Kidney epithelial cell (primary cell): Measurements from ENCODE around the gene IFNGR1. TPM values are rescaled to one million over a fixed set of nuclear protein-coding genes. Genes with fewer than 3 reads are reported as not detected.

ENCODE experiments used
- DNase-seq: peaks from one replicate; pipeline ENCODE4 v3.0.0-alpha.2; 2010; ENCODE audit warnings: low read depth
- H3K27me3 ChIP-seq: 2 replicates; pipeline ENCODE4 v1.6.0; 2011; ENCODE audit warnings: low read length; ENCODE audit not compliant: control insufficient read depth, insufficient read depth
- H3K36me3 ChIP-seq: 2 replicates; pipeline ENCODE4 v1.5.1; 2011; ENCODE audit warnings: low read length; ENCODE audit not compliant: control insufficient read depth, insufficient read depth
- H3K4me3 ChIP-seq: 2 replicates; pipeline ENCODE4 v1.5.1; 2011; ENCODE audit warnings: low read depth, mild to moderate bottlenecking, control low read depth, low read length
- total RNA-seq: library from RNA; depleted of rRNA; stranded (reverse); fragments of >200 nt; gene quantifications from 2 replicates; pipeline ENCODE4 v1.2.3, GENCODE V29; 2015
- TF ChIP-seq, protein P1 (sequence below): IDR thresholded peaks from 2 replicates; pipeline ENCODE4 v1.5.1; 2011; ENCODE audit warnings: mild to moderate bottlenecking, moderate library complexity, low read length, control low read depth, inconsistent platforms; ENCODE audit not compliant: insufficient read depth, poor library complexity, severe bottlenecking

IFNGR1 gene
- total RNA-seq, 1 donor from 2014 or later = 55.6 TPM

- Histone ChIP-seq H3K36me3 (no peaks in the 10 kb centered on the region), H3K27me3 (no peaks in the 10 kb centered on the region), H3K4me3 (no peak overlapping the region)
- DNase-seq = no peak
- TF ChIP-seq, protein P1, sequence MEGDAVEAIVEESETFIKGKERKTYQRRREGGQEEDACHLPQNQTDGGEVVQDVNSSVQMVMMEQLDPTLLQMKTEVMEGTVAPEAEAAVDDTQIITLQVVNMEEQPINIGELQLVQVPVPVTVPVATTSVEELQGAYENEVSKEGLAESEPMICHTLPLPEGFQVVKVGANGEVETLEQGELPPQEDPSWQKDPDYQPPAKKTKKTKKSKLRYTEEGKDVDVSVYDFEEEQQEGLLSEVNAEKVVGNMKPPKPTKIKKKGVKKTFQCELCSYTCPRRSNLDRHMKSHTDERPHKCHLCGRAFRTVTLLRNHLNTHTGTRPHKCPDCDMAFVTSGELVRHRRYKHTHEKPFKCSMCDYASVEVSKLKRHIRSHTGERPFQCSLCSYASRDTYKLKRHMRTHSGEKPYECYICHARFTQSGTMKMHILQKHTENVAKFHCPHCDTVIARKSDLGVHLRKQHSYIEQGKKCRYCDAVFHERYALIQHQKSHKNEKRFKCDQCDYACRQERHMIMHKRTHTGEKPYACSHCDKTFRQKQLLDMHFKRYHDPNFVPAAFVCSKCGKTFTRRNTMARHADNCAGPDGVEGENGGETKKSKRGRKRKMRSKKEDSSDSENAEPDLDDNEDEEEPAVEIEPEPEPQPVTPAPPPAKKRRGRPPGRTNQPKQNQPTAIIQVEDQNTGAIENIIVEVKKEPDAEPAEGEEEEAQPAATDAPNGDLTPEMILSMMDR = no peak
Measured at GRCh38 chr6:137224799-137225198, 5.6 kb upstream of the IFNGR1 start.

GRCh38 chr6:137223370-137224131 lies 4.4 kb upstream of the IFNGR1 start:
- no peaks in the 10 kb centered on the region for H3K27me3 ChIP-seq
- H3K4me3 ChIP-seq = no peak overlapping the region
- H3K36me3 ChIP-seq = no peaks in the 10 kb centered on the region
- TF ChIP-seq, protein P1 = no peak
- no peak for DNase-seq

DNA sequence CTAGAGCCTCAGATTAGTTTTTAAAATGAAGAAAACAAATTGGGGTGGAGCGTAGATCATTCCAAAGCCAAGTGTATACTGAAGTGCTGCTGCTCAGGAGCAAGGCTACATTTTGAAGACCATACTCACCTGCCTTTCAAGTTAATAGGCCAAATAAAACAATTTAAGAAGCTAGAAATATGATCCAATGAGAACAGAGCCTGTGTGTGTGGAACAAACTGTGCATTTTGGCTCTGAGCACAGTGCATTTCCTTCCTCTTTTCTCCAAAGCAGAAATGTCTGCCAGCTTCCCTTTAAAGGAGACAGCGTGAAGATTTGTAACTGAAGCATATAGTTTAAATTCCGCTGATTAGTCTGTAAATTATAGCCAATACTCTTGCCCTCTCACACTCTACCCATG lies 3.2 kb upstream of the IFNGR1 start:
- H3K27me3 ChIP-seq = no peaks in the 10 kb centered on the region
- no peaks in the 10 kb centered on the region for H3K36me3 ChIP-seq
- TF ChIP-seq, protein P1 = no peak
- no peak for DNase-seq
- H3K4me3 ChIP-seq = no peak overlapping the region

DNA sequence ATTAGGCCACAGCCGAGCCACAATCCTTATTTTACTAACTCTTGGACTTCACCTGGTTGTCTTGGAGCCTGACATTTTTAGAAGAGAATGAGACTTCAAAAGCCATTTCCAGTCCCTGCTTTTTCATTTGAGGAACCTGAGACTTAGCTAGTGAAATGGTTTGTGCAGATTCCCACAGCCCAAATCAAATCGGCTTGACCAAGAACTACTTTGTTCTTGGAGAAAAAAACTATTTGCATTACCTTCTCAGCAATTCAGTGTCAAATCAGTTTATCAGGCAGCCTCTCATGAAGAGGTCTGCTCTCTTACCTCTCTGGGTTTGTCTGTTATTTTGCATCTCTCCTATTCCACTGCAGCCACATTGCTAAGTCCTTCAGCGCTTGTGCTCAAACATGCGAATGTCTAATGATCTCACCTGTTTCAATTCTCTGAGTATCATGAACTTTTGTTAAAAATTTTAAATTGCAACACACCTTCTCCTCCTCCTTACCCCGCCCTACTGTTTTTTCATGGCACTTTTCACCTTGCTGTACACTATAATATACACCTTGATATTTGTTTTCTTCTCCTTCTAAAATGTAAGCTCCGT lies 573 bp upstream of the IFNGR1 start:
- TF ChIP-seq, protein P1 = no peak
- H3K4me3 ChIP-seq = peak overlapping the region; percentile 87
- no peaks in the 10 kb centered on the region for H3K36me3 ChIP-seq
- DNase-seq = no peak
- H3K27me3 ChIP-seq = no peaks in the 10 kb centered on the region

- Histone ChIP-seq H3K36me3 (no peaks in the 10 kb centered on the region), H3K27me3 (no peaks in the 10 kb centered on the region), H3K4me3 (peak overlapping the region; percentile 87)
- DNase-seq = peak; percentile 26
- TF ChIP-seq, protein P1 = no peak
Measured at GRCh38 chr6:137218473-137218916, 690 bp downstream of the IFNGR1 start.
